ENCODE measurements around the gene ANKLE2.

GRCh38 chr12:132715874-132716273 lies 45.8 kb downstream of the ANKLE2 start:
- TF ChIP-seq POLR2A (IDR thresholded peaks at IDR 0.05) (no peak), CTCF (IDR thresholded peaks at IDR 0.05) (no peak)

All from testis (tissue), 2 donors.